Activated effector memory CD4-positive, alpha-beta T cell treated with Interleukin-2 at 50 U/mL for 16 hours (primary cell): ENCODE results near the gene SEC61A2.
"Not testable (repeated sequence)": the region's sequence is repeated elsewhere in the genome, so short reads cannot be mapped to it uniquely, and the experiment has no call there.

Experiments used
- DNase-seq: peaks from one replicate; pipeline ENCODE4 v3.0.0-alpha.2; 2020

The SEC61A2 gene

GRCh38 chr10:12162927-12163326, 33.5 kb downstream of the SEC61A2 start:
- DNase-seq: no peak

- DNase-seq: no peak
Measured at GRCh38 chr10:12164085-12164484, 34.6 kb downstream of the SEC61A2 start.

- DNase-seq: no peak
Measured at GRCh38 chr10:12165036-12165435, 35.6 kb downstream of the SEC61A2 start.

GRCh38 chr10:12165999-12166775, 36.7 kb downstream of the SEC61A2 start:
- DNase-seq: no peak

GRCh38 chr10:12171512-12171911, 42.0 kb downstream of the SEC61A2 start:
- DNase-seq: not testable (repeated sequence)

GRCh38 chr10:12177642-12178041, 48.2 kb downstream of the SEC61A2 start:
- no peak for DNase-seq

- DNase-seq: no peak
Measured at GRCh38 chr10:12179606-12180170, 50.2 kb downstream of the SEC61A2 start.

GRCh38 chr10:12180221-12180974, 50.9 kb downstream of the SEC61A2 start:
- DNase-seq: no peak

GRCh38 chr10:12181065-12181775, 51.7 kb downstream of the SEC61A2 start:
- DNase-seq: peak; percentile 74

GRCh38 chr10:12184165-12184564, 54.7 kb downstream of the SEC61A2 start:
- DNase-seq: no peak

GRCh38 chr10:12186323-12186722, 56.8 kb downstream of the SEC61A2 start:
- DNase-seq: no peak

GRCh38 chr10:12187321-12187905, 57.9 kb downstream of the SEC61A2 start:
- DNase-seq: no peak

GRCh38 chr10:12188656-12189055, 59.2 kb downstream of the SEC61A2 start:
- DNase-seq: no peak

- no peak for DNase-seq
Measured at GRCh38 chr10:12189426-12189825, 59.9 kb downstream of the SEC61A2 start.

- no peak for DNase-seq
Measured at GRCh38 chr10:12191715-12192114, 62.2 kb downstream of the SEC61A2 start.

- no peak for DNase-seq
Measured at GRCh38 chr10:12193193-12193592, 63.7 kb downstream of the SEC61A2 start.

GRCh38 chr10:12194752-12195271, 65.3 kb downstream of the SEC61A2 start:
- DNase-seq: peak; percentile 21

- DNase-seq: no peak
Measured at GRCh38 chr10:12195281-12195602, 65.8 kb downstream of the SEC61A2 start.

GRCh38 chr10:12195603-12196506, 66.4 kb downstream of the SEC61A2 start, which contains the start of the genes CDC123 and NUDT5:
CDC123 (plus strand) TSS chr10:12196188; CDS start chr10:12196246, 58 bp downstream.
NUDT5 (minus strand) TSS chr10:12195891; CDS start chr10:12186291, 9,600 bp downstream.
- peak; percentile 78 for DNase-seq

GRCh38 chr10:12196531-12197211, 67.2 kb downstream of the SEC61A2 start:
- DNase-seq: no peak

- DNase-seq: no peak
Measured at GRCh38 chr10:12198156-12198555, 68.7 kb downstream of the SEC61A2 start.
